GM04503 (cell line): Measurements from ENCODE around the gene RPA1.
"Not testable (repeated sequence)": the region's sequence is repeated elsewhere in the genome, so short reads cannot be mapped to it uniquely, and the experiment has no call there.

Experiments used
- DNase-seq: peaks from one replicate; pipeline ENCODE4 v3.0.0-alpha.2; 2012; ENCODE audit warnings: low read depth

The RPA1 gene

DNA sequence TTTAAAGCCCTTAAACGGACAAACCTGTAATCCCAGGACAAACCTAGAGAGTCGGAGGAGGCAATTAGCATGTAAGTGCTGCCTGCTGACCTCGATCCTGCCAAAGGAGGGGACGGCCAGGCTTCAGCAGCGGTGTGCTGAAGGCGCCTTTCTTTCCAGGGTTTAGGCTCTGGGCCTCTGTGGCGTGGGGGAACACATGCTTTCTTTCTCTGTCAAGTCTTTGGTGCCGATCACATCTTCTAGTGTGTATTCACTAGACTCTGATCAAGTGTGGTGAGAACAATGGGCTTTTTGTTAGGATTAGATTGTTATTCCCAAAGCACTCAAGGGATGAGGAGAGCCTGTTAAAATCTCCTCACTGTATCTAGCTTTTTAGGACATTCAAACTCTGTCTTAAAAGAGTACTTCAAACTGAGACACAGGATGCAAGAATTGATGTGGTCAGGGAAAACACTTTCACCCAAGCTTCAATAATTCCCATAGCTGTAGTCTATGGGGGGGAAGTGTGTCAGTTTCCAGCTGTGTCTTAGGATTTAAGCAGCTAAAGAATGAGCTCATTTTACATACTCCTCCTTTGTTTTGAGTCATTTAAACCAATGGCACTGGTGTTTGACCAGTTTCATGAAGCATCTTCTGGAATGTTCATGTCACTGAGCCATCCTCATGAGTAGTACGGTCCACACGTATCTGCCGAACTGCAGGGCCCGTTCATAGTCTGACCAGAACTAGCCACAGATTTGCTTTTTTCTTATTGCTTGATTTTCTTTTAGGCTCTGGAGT, 51.2 kb downstream of the RPA1 start:
- DNase-seq = no peak

DNA sequence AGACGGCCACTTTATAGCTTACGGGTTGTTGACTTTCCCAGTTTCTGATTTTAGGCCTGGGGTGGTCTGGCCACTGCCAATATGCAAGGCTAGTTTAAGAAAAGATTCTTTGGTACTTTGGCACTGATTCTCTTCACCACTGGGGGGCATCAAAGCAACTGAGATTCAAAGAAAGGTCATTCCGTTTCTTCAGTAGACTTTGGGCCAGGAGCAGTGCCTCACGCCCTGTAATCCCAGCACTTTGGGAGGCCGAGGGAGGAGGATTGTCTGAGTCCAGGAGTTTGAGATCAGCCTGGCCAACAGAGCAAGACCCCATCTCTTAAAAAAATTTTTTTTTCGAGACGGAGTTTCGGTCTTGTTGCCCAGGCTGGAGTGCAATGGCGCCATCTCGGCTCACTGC, 53.0 kb downstream of the RPA1 start:
- DNase-seq = no peak

DNA sequence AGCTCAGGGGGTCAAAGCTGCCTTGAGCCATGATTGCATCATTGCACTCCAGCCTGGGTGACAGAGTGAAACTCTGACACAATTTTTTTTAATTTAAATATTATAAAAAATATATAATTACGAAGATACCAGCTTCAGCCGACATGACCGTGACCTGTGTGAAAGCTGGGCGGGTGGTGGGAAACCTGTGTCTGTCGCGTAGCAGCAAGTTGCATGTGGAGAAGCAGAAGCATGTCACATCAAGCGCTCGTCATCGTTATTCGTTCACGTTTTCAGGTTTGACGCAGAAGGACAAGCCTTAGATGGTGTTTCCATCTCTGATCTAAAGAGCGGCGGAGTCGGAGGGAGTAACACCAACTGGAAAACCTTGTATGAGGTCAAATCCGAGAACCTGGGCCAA, 53.7 kb downstream of the RPA1 start:
- no peak for DNase-seq

DNA sequence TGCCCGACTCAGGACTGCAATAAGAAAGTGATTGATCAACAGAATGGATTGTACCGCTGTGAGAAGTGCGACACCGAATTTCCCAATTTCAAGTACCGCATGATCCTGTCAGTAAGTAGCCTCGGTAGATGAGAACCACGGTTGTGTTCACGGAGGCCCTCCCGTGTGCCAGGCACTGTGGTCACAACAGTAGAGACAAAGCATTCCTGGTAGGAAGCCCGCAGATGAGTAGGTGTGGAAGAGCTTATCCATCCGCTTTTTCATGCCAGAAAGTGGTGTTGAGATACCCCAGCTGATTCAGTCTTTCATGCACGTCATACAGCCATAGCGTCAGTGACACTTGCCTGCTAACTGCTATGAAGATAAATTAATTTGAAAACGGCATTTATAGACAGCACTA, 58.9 kb downstream of the RPA1 start:
- DNase-seq = no peak

DNA sequence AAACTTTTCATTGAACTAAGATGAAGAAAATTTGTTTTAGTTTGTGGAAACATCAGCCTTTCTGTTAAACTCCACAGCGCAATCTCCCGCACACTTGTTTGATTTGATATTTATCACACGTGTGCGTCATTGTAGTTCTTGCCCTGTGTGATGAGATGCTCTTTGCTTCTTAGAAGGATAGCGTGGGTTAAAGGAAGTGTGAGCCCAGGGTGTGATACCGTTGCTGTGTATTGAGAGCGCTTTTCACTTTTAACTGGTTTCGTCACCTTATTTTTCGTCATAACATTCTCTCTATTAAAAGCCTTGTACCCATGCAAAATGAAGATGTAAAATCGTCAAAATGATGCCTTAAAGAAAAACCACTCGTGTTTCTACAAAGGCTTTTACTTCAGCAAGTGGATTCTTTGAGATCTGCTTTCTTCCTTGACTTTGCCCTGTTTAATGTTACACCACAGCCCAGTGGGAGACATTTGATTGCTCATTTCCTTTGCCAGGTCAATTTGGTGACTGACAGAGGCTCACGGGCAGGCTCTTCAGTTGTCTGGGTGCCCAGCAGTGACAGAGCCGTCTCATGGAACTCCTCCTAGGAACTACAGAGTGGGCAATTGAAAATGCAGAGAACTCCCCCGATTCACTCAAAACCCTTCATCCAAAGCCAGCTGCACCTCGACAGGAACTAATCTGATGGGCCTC, 61.1 kb downstream of the RPA1 start:
- DNase-seq = no peak

DNA sequence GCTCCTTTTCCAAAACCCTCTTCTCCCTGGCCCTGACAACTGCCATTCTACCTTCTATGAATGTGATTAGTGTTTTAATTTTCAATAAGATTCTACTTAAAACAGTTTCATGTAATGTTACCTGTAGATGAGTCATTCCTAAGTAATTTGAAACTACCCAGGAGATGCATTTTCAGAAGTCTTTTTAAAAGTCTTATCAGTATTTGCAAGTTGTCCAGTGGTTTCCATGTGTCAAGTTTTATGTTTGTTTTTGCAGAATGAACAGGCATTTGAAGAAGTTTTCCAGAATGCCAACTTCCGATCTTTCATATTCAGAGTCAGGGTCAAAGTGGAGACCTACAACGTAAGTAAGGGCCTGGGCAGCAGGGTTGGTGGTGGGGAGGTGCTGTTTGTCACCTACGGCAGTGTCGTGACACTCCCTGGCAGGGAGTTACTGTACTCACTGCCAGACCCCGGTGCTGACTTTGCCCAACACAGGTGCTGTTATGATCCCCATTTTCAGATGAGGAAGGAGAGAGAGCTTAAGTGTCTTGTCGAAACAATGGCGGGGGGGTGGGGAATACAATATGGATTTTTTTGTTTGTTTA, 65.0 kb downstream of the RPA1 start:
- no peak for DNase-seq

DNA sequence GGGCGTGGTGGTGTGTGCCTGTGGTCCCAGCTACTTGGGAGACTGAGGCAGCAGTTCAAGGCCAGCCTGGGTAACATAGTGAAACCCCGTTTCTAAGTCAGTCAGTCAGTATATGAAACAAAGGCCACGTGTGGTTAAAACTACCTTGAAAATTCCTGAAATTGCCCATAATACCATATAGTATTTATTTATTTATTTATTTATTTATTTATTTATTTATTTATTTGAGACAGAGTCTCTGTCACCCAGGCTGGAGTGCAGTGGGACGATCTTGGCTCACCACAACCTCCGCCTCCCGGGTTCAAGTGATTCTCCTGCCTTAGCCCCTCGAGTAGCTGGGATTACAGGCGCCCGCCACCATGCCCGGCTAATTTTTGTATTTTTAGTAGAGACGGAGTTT, 65.7 kb downstream of the RPA1 start:
- DNase-seq = not testable (repeated sequence)

DNA sequence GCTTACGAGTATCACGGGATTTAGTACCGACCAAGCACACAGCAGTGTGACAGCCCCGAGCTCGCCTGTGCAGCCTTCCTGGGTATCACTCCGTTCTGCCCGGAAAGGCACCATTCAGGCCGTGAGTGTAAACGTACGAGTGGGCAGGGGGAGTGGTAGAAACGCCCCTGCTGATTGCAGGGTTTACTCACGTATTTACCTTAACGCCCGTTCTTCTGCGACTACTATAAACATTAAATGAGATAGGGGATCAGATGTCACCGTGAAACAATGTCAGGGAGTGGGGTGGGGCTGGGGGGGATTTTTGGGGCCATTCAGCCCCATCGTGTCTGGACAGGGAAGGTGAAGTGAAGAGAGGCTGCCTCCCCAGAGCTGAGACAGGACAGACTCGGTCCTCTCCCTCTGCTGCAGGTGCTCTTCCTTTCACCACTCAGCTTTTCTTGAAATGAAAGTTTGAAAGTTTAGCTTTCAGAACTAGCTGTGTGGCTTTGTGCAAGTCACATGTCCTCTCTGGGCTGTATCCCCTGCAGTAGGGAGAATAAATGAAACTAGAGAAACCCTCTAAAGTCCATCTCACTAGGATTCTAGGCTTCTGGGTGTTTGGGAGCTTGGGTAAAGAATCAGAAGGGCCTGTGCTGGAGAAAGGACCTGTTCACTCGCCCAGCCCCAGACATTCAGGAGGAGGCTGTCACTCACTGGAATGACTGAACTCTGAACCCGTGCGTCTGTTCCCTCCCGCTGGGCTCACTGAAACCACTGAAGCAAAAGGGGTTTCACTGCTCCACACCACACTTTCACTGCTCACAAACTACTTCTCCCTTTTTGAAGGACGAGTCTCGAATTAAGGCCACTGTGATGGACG, 66.7 kb downstream of the RPA1 start:
- DNase-seq = no peak

DNA sequence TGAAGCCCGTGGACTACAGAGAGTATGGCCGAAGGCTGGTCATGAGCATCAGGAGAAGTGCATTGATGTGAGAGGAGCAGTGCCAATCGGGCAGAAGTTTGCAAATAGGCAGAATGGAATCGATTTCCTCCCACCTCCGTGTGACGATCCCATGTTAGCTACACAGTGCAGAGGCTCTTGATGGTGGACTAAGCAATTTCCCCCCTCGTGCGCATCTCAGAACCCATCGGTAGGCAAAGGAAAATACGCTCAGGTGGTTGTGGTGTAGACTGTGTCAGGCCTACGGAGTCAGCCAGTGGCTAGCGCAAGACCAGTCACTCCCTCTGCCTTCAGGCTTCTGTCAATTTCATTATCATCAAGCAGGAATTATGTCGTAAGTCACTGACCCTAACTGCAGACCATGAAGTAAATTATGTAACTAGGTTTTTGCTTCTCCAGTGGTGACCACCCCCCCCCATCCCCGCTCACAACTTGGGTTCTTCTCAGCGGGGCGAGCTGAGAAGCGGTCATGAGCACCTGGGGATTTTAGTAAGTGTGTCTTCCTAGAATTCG, 67.4 kb downstream of the RPA1 start:
- DNase-seq = no peak

DNA sequence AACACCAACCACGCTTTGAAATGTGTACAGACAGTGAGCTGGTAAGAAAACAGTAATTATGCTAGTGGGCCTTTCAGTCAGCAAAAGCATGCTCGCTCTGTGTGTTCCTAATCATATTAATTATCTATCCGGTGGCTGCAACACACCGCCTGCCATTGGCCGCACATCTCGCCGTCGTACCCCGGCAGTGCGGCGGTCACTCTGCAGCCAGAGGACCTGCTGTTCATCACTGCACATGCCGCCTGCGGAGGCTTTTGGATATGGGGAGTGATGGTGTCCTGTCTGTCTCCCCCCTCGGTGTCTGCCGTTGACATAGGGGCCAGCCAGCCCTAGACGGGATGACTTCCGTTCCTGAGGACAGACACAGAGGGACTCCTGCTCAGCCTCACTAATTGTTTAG, 68.5 kb downstream of the RPA1 start:
- no peak for DNase-seq

DNA sequence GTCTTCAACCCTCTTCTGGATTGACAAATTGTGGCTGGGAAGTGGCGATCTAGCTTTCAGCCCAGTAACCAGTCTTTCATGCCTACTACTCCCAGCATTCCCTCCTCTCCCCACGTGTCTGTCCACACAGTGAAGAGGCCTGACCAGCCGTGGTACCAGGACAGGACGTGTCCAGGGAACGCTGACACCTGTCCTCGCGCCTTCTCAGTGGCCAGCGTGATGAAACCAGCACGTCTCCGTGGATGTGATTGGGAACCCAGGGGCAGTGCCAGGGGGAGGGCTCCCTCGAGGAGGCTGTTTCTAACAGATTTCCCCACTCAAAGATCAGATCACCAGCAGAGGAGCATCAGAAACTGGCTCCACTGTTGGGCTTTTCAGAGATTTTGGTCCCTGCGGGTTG, 69.1 kb downstream of the RPA1 start:
- DNase-seq = no peak

DNA sequence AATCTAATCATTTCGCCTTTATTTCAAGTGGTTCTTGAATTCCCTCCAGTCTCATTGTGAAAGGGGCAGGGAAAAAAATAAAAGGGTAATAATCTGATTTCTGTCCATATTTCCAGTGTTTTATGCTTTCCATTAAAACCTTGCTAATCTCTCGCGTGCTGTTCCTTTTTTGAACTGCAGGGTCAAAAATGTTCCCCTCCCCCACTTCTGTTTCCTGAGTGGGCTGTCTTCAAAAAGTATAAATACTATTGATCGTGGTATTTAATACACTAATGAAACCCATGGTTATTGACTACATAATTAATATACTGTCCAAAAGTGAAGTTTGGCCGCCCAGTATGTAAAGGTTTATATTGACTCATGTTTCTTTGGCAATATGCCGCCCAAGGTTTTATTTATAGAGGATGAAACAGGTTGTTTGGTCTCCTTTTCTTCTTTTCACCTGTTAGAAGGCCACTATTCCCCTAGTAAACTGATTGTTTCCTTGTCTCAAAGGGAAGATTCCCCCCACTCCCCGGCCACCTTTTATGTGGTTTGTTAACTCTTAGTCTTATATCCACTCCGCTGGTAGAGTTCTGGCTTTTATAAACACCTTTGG, 69.7 kb downstream of the RPA1 start:
- no peak for DNase-seq

DNA sequence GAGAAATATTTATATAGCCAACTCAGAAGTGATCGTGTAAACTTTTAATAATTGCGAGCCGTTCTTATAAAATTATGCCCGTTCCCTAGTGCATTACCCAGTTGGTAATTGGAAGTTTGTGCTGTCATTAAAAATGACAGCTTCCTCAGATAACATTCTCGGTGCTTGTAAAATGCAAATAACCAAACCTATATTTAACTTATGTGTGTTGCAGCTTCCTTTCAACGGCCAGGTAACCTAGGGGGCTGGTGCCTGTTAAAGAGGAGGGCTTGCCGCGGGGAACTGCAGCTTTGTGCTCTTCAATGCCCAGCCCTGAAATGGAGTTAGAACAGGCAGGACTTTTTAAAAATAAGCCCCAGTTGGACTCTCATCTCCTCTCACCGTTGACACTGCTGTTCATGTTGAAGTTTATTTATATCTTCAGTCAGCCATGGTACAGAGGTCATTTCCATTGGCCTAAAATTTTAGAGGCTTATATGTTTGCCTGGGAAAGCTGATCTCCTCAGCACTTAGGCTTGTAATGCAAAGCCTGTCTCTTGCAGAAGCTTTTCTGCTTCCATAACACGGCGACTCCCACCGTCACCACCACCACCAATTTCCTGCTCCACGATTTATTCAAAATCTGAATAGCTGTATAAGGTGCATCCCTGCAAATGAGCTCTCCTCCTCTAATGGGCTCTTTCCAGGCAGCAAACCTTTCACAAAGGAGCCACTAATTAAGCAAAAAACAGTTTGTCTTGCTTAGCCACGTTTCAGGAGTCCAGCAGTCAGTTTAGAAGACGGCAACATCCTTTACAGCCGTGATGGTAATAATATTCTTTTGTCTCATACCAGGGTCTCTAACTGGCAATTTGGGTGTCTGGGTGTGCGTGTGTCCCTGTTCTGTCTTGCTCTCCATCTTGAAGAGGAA, 74.7 kb downstream of the RPA1 start:
- no peak for DNase-seq

DNA sequence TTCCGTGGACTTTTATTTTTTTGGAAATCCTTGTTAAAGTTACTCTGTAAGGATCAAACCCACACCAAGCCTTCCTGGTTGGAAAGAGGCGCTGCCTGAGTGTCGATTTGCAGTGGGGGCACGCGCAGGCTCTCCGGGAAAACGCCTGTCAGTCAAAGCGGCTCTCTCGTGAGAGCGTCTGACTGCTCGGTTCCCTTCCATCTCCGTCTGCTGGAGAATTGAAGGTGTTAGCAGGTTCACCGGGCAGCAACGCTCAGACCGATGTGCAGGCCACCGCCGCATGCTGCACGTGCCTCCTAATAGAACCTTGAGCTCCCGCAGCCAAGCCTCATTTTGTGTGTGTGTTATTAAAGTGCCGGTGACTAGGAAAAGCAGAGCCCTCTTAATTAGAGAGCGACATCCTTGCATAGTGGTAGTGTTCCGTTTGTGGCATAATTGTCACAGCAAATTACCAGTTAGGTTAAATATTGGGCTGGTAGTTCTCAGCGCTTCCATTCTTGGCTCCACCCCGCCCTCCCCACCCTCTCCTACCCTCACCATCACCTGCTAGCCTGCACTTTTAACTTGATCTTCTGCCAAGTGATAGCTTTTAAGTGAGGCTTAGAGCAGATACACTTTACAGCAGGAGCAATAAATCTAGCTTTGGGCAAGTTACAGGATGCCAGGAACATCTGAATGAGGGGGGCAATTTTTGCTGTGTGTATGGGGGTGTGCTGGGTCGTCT, 75.5 kb downstream of the RPA1 start:
- DNase-seq = no peak

DNA sequence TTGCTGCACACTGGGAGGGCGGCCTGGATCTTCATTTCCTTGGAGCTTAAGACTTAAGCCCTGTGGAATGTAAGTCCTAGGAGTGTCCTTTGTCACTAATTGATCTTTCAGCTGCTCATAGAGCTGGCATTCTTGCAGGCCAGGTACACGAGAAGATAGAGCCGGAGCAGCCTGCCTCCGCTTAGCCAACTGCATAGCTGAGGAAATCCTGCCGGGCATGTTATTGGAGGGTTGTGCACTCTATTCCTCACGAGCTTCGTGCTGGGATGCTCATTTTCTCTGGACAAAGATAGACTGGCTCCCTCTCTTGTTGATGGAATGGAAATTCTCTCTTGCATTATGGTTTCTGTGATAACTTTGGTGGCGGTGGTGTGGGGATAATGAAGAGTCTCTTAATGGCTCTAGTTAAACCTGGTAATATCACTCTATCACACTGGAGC, 76.9 kb downstream of the RPA1 start:
- no peak for DNase-seq

DNA sequence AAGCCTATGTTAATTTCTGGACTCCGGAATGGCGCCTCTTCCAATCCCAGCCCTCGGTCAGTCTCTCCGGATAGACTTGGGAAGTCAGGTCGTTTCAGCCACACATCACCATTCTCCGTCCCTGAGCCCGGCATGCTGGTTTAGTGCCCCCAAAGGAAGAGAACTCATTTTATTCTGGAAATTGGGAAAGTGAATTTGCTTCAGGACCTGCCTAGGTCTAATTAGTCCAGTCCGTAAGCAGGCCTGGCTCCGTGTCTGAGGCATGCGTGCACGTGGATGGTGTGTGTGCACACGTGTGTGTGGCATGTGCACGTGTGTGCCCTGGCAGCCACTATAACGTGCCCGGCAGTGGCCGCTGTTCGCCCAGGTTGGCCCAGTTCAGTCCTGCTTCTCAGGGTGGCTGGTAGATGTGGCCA, 77.4 kb downstream of the RPA1 start:
- DNase-seq = no peak

DNA sequence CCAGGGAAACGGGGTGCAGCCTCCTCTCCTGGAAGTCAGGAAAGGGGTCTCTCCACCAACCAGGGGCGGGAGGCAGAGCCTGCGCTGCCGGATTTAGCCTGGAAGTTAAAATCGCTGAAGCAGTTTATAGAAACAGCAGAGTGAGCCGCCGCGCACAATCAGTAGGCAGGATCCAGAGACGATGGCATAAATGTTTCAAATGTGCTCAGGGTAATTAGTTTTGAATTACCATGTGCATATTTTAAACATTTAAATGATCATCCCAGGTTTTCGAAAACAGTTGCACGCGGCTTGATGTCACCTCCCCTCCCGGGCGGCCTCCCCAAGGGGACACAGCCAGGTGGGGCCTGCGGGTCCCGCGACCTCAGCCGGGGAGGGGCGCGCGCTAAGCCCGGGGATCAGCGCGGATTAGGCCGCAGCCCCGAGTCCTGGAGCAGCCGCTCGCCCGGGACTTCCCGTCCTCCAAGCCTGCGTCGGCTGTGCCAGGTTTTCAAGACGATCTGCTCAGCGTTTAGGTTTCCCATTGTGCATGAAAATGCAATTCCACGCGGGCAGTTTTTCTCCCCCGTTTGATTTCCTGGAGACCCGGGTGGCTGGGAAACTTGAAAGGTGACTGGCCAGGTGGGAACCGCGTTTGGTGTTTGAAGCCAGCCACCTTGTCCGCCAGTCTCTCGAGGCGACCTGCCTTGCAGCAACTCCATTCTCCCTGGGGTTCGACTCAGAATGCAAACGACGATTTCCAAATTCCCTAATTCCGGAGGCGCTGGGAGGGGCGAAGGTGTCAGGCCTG, 78.3 kb downstream of the RPA1 start:
- no peak for DNase-seq

DNA sequence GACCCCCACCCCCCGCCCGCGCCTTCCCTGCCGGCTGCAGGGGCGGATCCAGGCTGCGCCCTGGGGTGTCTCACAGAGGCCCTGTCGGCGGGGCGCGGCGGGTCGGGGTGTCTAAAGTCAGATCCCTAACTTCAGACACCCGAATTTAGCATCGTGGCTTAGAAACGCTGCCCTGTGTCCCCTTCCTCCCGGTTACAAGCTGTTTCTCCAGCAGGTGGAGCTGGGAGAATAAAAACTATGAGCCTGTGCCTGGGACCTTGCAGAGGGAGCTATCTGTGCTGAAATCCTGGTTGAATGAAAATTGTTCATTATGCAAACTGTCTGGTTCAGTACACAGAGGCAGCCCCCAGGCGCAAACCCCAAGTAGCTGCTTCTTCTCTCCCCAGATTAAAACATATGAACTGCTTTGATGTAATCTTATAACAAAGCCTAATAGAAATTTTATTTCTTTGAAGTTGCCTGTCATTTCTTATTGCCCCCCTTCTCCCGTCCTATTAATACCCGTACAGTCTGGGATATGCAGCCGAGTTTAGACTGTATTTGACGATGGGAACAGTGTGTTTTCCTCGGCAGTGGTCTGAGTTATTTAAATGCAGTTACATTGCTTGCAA, 79.0 kb downstream of the RPA1 start:
- peak; percentile 27 for DNase-seq

DNA sequence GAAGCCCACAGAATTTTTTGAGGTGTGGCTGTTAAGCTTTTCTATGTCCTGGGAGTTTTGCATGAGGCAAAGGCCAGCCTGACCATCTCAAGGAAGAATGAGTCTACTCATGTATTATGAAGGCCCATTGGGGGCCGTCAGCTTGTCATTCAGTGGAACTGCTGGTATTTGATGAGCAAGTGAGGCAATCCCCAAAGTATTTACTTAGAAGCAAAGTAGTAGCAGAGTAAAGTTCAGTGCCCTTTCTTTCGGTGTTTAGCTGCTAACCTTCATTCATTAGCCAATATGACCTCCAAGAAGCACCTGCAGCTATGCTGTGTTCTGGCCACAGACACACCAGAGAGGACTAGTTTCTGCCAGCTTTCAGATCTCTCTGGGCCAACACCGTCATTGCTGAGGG, 80.2 kb downstream of the RPA1 start:
- DNase-seq = no peak
